WTC11 (cell line): ENCODE measurements around the gene SLC8A1. TPM values are rescaled to one million over a fixed set of nuclear protein-coding genes. Genes with fewer than 3 reads are reported as not detected.

Source experiments
- ATAC-seq: fragments of 200-7000 bp; cut with Tn5 transposase; 2 replicates; pipeline ENCODE4 v1.10.0; 2021; ENCODE audit warnings: mild to moderate bottlenecking, moderate library complexity
- CTCF ChIA-PET: fragments of 300-600 bp; sonication (Branson Sonifier 250); formaldehyde crosslinking; loops from one replicate; lab custom pipeline; 2021; ENCODE audit warnings: antibody characterized with exemption; lab: Charles Lee
- POLR2A ChIA-PET: fragments of 350-600 bp; sonication (Branson Sonifier 250); formaldehyde crosslinking; loops from one replicate; lab custom pipeline; 2021; ENCODE audit warnings: antibody characterized with exemption; lab: Charles Lee
- DNase-seq: peaks from one replicate; pipeline ENCODE4 v3.0.0; 2021; ENCODE audit warnings: low spot score
- H3K27ac Mint-ChIP-seq: 2 replicates; pipeline ENCODE4 v1.8.0; 2021; ENCODE audit warnings: mixed read lengths
- H3K27me3 Mint-ChIP-seq: 2 replicates; pipeline ENCODE4 v1.8.0; 2021; ENCODE audit warnings: low read depth, mild to moderate bottlenecking, moderate library complexity, mixed read lengths
- H3K36me3 Mint-ChIP-seq: 2 replicates; pipeline ENCODE4 v1.8.0; 2021; ENCODE audit warnings: mixed read lengths
- H3K4me1 Mint-ChIP-seq: 2 replicates; pipeline ENCODE4 v1.8.0; 2022; ENCODE audit warnings: mixed read lengths
- H3K4me3 Mint-ChIP-seq: 2 replicates; pipeline ENCODE4 v1.8.0; 2021; ENCODE audit warnings: mild to moderate bottlenecking, moderate library complexity, mixed read lengths
- H3K9me3 Mint-ChIP-seq: 2 replicates; pipeline ENCODE4 v1.8.0; 2021; ENCODE audit warnings: mixed read lengths
- ELF4 ChIP-seq: sonication (generic); formaldehyde crosslinking; IDR thresholded peaks from 2 replicates; pipeline ENCODE4 v1.8.1; 2022; ENCODE audit warnings: low read depth, mild to moderate bottlenecking, moderate library complexity, missing genetic modification reagents
- EMX1 ChIP-seq: fragments of 250-450 bp; sonication (Bioruptor Pico); IDR thresholded peaks from 2 replicates; pipeline ENCODE4 v1.8.0; 2021; ENCODE audit warnings: mild to moderate bottlenecking
- ESRRA ChIP-seq: sonication (generic); formaldehyde crosslinking; IDR thresholded peaks from 2 replicates; pipeline ENCODE4 v1.8.1; 2022; ENCODE audit warnings: mild to moderate bottlenecking, missing genetic modification reagents, borderline replicate concordance
- ETV6 ChIP-seq: sonication (generic); formaldehyde crosslinking; IDR thresholded peaks from 2 replicates; pipeline ENCODE4 v1.8.1; 2022; ENCODE audit warnings: mild to moderate bottlenecking, missing genetic modification reagents
- HMGA2 ChIP-seq: fragments of 250-450 bp; sonication (Bioruptor Pico); IDR thresholded peaks from 2 replicates; pipeline ENCODE4 v1.4.0; 2021; ENCODE audit warnings: mild to moderate bottlenecking, moderate library complexity
- NFATC4 ChIP-seq: fragments of 250-450 bp; sonication (Bioruptor Pico); IDR thresholded peaks from 2 replicates; pipeline ENCODE4 v1.9.0; 2021; ENCODE audit warnings: mild to moderate bottlenecking
- NR3C1 ChIP-seq: sonication (generic); formaldehyde crosslinking; conservative IDR thresholded peaks from 2 replicates; pipeline ENCODE4 v1.8.1; 2023; ENCODE audit warnings: low read depth, mild to moderate bottlenecking, missing genetic modification reagents
- OVOL2 ChIP-seq: fragments of 250-450 bp; sonication (Bioruptor Pico); IDR thresholded peaks from 2 replicates; pipeline ENCODE4 v1.9.0; 2021; ENCODE audit warnings: mild to moderate bottlenecking, borderline replicate concordance
- RELA ChIP-seq: sonication (generic); formaldehyde crosslinking; IDR thresholded peaks from 2 replicates; pipeline ENCODE4 v1.8.1; 2022; ENCODE audit warnings: missing genetic modification reagents, mild to moderate bottlenecking, borderline replicate concordance
- SMAD4 ChIP-seq: sonication (generic); formaldehyde crosslinking; IDR thresholded peaks from 2 replicates; pipeline ENCODE4 v1.8.0; 2022; ENCODE audit warnings: mild to moderate bottlenecking, missing genetic modification reagents
- TCF7 ChIP-seq: sonication (generic); formaldehyde crosslinking; IDR thresholded peaks from 2 replicates; pipeline ENCODE4 v1.8.0; 2022; ENCODE audit warnings: mild to moderate bottlenecking, low read depth, missing genetic modification reagents, moderate library complexity
- TEAD4 ChIP-seq: sonication (generic); formaldehyde crosslinking; IDR thresholded peaks from 2 replicates; pipeline ENCODE4 v1.8.0; 2022; ENCODE audit warnings: mild to moderate bottlenecking, missing genetic modification reagents
- total RNA-seq: library from RNA; stranded (reverse); gene quantifications from 3 replicates; pipeline ENCODE4 v1.2.3, GENCODE V29; 2021
- TF ChIP-seq, protein P1 (sequence below): sonication (generic); formaldehyde crosslinking; IDR thresholded peaks from 2 replicates; pipeline ENCODE4 v1.8.0; 2022; ENCODE audit warnings: mild to moderate bottlenecking, missing genetic modification reagents
- TF ChIP-seq, protein P2 (sequence below): sonication (generic); formaldehyde crosslinking; IDR thresholded peaks from 2 replicates; pipeline ENCODE4 v1.8.1; 2022; ENCODE audit warnings: low read depth, missing genetic modification reagents, borderline replicate concordance
- TF ChIP-seq, protein P3 (sequence below): sonication (generic); formaldehyde crosslinking; IDR thresholded peaks from 2 replicates; pipeline ENCODE4 v1.8.0; 2022; ENCODE audit warnings: missing genetic modification reagents
- TF ChIP-seq, protein P4 (sequence below): sonication (generic); formaldehyde crosslinking; IDR thresholded peaks from 2 replicates; pipeline ENCODE4 v1.8.0; 2023; ENCODE audit warnings: mild to moderate bottlenecking, missing genetic modification reagents

The SLC8A1 gene
- total RNA-seq, 1 experiment from 2014 or later = 2.6 TPM

DNA sequence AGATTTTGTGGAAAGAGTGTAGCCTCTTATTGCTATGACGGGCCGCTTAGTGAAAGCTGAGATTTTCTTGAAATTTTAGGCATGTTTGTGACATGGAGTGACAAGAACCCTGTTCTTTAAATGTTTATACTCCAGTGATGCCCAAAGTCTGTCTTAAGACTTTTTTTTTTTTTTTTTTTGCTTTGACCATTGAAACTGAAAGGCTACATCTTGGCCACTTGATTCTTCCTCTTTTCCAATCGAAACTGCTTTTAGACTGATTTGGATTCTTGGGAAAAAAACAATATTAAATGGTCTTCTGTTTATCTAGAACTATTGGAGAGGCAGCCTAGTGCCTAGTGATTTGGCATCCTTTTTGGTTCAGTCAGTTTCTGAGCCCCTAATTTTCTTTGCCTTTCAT, 2.4 kb upstream of the SLC8A1 start (continued):
- TF ChIP-seq NFATC4 (CRISPR knock-in tag) = no peak
- no peak for TF ChIP-seq TEAD4 (CRISPR knock-in tag)
- no peak for TF ChIP-seq OVOL2
- no peak for TF ChIP-seq ELF4 (CRISPR knock-in tag)
- TF ChIP-seq ETV6 = no peak
- TF ChIP-seq EMX1 (CRISPR knock-in tag) = no peak
- no peak for TF ChIP-seq SMAD4 (CRISPR knock-in tag)
- TF ChIP-seq, protein P1, sequence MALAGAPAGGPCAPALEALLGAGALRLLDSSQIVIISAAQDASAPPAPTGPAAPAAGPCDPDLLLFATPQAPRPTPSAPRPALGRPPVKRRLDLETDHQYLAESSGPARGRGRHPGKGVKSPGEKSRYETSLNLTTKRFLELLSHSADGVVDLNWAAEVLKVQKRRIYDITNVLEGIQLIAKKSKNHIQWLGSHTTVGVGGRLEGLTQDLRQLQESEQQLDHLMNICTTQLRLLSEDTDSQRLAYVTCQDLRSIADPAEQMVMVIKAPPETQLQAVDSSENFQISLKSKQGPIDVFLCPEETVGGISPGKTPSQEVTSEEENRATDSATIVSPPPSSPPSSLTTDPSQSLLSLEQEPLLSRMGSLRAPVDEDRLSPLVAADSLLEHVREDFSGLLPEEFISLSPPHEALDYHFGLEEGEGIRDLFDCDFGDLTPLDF (CRISPR knock-in tag) = no peak
- TF ChIP-seq, protein P2, sequence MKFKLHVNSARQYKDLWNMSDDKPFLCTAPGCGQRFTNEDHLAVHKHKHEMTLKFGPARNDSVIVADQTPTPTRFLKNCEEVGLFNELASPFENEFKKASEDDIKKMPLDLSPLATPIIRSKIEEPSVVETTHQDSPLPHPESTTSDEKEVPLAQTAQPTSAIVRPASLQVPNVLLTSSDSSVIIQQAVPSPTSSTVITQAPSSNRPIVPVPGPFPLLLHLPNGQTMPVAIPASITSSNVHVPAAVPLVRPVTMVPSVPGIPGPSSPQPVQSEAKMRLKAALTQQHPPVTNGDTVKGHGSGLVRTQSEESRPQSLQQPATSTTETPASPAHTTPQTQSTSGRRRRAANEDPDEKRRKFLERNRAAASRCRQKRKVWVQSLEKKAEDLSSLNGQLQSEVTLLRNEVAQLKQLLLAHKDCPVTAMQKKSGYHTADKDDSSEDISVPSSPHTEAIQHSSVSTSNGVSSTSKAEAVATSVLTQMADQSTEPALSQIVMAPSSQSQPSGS (CRISPR knock-in tag) = no peak

DNA sequence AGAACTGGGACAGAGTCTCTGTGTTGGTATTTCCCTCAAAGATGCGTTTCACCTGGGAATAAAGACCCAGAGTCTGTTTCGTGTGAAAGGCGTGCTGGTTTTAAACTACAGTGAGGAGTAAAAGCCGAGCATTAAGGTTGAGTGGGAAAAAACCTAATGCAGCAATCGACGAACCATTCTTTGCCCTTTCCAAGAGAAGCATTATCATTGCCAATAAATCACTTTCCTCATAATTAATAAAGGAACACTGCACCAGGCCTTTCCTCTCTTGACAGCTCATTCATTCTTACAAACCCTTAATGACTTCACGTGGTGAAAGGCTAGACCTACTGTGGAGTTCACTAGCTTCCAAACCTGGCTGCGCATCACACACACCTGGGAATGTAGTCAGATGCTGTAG, 896 bp upstream of the SLC8A1 start:
- no peak for DNase-seq
- POLR2A ChIA-PET = no interaction called here
- H3K4me1 Mint-ChIP-seq = peaks cover 49% of the 10 kb centered on the region
- no peak overlapping the region for H3K27ac Mint-ChIP-seq
- no peak for TF ChIP-seq TCF7 (CRISPR knock-in tag)
- TF ChIP-seq RELA (CRISPR knock-in tag) = no peak
- TF ChIP-seq, protein P3, sequence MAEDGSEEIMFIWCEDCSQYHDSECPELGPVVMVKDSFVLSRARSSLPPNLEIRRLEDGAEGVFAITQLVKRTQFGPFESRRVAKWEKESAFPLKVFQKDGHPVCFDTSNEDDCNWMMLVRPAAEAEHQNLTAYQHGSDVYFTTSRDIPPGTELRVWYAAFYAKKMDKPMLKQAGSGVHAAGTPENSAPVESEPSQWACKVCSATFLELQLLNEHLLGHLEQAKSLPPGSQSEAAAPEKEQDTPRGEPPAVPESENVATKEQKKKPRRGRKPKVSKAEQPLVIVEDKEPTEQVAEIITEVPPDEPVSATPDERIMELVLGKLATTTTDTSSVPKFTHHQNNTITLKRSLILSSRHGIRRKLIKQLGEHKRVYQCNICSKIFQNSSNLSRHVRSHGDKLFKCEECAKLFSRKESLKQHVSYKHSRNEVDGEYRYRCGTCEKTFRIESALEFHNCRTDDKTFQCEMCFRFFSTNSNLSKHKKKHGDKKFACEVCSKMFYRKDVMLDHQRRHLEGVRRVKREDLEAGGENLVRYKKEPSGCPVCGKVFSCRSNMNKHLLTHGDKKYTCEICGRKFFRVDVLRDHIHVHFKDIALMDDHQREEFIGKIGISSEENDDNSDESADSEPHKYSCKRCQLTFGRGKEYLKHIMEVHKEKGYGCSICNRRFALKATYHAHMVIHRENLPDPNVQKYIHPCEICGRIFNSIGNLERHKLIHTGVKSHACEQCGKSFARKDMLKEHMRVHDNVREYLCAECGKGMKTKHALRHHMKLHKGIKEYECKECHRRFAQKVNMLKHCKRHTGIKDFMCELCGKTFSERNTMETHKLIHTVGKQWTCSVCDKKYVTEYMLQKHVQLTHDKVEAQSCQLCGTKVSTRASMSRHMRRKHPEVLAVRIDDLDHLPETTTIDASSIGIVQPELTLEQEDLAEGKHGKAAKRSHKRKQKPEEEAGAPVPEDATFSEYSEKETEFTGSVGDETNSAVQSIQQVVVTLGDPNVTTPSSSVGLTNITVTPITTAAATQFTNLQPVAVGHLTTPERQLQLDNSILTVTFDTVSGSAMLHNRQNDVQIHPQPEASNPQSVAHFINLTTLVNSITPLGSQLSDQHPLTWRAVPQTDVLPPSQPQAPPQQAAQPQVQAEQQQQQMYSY (CRISPR knock-in tag) = no peak
- TF ChIP-seq HMGA2 (CRISPR knock-in tag) = no peak
- TF ChIP-seq, all 79 proteins: peak for 0
- Mint-ChIP-seq H3K36me3 (no peaks in the 10 kb centered on the region), H3K27me3 (peaks cover 47% of the 10 kb centered on the region), H3K4me3 (peak overlapping the region; percentile 86), H3K9me3 (no peaks in the 10 kb centered on the region)
- peak; percentile 6; the same call in 1 of the 2 replicates for ATAC-seq
- CTCF ChIA-PET = interaction anchor here (1.8 kb wide), 1 partner anchor 35 kb away, joined by 5 read pairs; no protein-coding TSS in a partner anchor

DNA sequence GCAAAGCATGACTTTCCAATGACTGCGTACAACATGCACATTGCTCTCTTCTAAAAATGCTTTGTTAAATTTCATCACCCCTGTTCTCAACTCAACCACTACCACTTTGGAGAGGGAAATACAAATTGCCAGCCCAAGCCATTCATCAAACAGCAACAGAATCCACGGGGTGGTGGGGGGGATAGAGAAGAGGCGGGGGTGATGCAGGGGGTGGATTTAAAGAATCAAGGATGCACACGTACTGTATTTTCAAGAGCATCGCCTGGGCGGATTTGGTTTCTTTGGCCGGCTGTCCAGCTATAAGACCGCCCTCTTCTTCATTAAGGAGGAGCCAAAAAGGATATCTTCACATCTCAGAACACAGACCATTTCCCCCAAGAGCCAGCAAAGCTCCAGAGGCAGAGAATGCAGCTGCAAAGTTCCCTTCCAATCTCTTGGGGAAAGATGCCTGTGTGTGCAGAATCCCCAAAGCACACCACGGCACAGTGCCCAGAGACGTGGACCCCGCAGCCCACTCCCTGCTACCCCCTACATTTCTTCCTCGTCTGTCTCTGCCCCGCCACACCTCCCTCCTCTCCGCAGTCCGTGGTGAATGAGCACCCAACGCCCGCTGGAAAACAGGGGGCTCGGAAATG, 977 bp downstream of the SLC8A1 start:
- no peak for TF ChIP-seq SMAD4 (CRISPR knock-in tag)
- no peak for TF ChIP-seq NR3C1
- TF ChIP-seq OVOL2 = no peak
- no peak for TF ChIP-seq ESRRA
- TF ChIP-seq EMX1 (CRISPR knock-in tag) = no peak
- TF ChIP-seq, protein P4, sequence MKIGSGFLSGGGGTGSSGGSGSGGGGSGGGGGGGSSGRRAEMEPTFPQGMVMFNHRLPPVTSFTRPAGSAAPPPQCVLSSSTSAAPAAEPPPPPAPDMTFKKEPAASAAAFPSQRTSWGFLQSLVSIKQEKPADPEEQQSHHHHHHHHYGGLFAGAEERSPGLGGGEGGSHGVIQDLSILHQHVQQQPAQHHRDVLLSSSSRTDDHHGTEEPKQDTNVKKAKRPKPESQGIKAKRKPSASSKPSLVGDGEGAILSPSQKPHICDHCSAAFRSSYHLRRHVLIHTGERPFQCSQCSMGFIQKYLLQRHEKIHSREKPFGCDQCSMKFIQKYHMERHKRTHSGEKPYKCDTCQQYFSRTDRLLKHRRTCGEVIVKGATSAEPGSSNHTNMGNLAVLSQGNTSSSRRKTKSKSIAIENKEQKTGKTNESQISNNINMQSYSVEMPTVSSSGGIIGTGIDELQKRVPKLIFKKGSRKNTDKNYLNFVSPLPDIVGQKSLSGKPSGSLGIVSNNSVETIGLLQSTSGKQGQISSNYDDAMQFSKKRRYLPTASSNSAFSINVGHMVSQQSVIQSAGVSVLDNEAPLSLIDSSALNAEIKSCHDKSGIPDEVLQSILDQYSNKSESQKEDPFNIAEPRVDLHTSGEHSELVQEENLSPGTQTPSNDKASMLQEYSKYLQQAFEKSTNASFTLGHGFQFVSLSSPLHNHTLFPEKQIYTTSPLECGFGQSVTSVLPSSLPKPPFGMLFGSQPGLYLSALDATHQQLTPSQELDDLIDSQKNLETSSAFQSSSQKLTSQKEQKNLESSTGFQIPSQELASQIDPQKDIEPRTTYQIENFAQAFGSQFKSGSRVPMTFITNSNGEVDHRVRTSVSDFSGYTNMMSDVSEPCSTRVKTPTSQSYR (CRISPR knock-in tag) = no peak
- TF ChIP-seq, all 79 proteins: peak for 0
- peak; percentile 17 for ATAC-seq
- Mint-ChIP-seq H3K9me3 (no peaks in the 10 kb centered on the region), H3K27ac (no peak overlapping the region), H3K27me3 (peaks cover 47% of the 10 kb centered on the region), H3K4me1 (peaks cover 49% of the 10 kb centered on the region), H3K4me3 (peak overlapping the region; percentile 91), H3K36me3 (no peaks in the 10 kb centered on the region)
- CTCF ChIA-PET = interaction anchor here (0.6 to 3.6 kb wide), 8 partner anchors 11 to 537 kb away, joined by 3 to 22 read pairs (median 4); no protein-coding TSS in a partner anchor
- DNase-seq = no peak
- POLR2A ChIA-PET = no interaction called here
